HG02840 (cell line): ENCODE data around the gene KCNIP3.
"Not testable (repeated sequence)": the region's sequence is repeated elsewhere in the genome, so short reads cannot be mapped to it uniquely, and the experiment has no call there.

Experiments used
- ATAC-seq: cut with Tn5 transposase; IDR thresholded peaks from one replicate; pipeline ENCODE4 v1.9.1; 2021; ENCODE audit warnings: mild to moderate bottlenecking, moderate library complexity, moderate number of reproducible peaks; ENCODE audit not compliant: unreplicated experiment, low FRiP score

Gene KCNIP3

DNA sequence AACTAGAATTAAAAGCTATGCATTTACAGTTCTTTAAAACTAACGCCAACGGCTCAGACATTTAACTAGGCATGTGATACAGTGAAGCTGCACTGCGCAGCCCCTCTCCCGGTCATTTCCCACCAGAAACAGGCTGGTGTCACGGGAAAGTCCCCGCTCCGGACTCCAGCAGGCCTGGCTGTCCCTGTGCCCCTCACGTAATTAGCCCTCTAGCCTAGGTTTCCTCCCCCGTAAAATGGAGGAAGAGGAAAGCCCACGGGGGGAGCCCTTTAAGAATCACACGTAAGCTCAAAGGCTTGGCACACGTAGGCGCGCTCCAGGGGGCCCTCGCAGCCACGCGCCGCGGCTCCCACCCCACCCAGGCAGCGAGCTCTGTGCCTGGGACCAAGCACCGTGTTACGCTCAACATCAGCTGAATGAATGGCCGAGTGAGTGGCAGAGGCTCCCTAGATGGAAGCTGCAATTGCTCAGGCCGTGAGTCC is 48.0 kb downstream of the KCNIP3 start:
- no peak for ATAC-seq

GRCh38 chr2:95345563-95346230 is 48.5 kb downstream of the KCNIP3 start:
- ATAC-seq: peak; percentile 61

GRCh38 chr2:95346231-95346737 is 49.1 kb downstream of the KCNIP3 start:
- no peak for ATAC-seq

DNA sequence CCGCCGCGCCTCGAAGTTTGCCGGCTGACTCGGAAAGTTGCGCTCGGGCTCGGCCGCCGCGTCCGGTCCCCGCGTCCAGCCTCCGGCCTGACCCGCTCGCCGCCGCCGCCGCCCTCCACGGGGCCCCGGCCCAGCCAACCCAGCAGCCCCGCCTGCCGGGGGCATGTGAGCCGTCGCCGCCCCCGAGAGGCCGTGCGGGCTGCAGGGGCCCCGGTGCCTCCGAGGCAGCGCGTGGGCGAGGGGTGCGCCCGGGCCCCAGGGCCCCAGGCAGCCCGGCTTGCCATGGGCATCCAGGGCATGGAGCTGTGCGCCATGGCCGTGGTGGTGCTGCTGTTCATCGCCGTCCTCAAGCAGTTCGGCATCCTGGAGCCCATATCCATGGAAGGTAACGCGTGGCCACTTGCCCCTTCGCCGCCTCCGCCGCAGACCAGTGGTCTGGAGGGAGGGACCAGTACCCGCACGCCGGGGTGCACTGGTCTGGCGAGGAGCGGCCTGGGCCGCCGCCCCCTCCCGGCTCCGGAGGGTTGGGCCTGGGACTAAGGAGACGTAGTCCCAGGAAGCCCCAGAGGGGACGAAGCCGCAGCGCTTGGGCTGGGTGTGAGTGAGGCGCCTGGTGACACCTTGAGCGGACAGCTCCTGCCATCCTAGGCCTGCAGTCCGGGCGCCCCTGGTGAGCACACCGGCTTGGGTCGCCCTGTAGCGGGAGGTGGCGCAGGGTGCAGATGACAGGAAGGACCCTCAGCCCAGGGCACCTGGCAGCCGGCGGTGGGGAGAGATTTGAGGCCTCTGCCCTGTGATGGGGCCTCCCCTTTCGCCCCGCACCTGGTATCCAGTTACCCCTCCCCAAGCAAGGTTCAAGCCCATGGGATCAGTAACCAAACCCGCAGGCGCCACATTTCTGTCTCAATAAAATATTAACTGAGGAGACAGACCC is 49.9 kb downstream of the KCNIP3 start:
- no peak for ATAC-seq

DNA sequence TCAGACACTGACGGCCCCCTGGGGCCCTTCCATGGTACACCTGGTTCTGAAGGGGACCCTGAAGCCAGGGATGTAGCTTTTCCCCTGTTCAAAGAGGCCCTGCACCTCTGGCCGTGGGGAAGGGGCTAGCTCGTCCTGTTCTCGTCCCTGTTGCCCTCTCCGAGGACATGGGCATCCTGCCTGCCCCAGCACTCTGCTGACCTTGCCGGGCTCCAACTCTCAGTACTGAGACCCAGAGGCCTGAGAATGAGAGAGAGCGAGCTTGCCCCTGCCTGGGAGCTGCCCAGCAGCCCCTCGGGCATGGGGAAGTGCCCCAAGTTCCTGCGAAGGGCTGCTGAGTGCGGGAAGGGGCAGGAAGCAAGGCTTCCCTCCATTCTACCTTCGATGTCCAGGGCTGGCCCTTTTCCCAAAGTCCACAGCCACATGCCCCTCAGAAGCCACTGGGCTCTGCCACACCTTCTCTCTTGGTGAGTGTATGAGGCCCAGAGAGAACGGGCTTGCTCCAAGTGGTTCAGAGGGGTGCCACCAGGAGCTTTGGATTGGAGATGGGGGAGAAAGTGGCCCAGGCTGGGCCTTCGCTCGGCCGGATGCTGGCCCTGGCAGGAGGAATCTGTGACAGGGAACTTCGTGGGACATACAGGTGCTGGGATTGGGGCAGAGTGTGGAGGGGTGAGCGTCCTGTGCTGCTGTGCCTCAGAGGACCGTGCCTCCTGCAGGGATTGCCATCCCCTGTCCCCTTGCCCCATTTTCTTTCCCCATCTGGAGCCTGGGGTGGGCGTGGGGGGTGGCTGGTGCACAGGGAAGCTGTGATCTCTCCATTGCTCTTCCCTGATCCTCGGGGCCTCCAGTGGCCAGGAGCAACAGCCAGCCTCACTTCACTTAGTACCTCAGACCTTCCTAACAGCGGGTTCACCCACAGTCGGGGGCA is 50.8 kb downstream of the KCNIP3 start:
- no peak for ATAC-seq

- no peak for ATAC-seq
These were observed 51.7 kb downstream of the KCNIP3 start for GRCh38 chr2:95348609-95349567.

- ATAC-seq: no peak
These were observed 52.6 kb downstream of the KCNIP3 start for GRCh38 chr2:95349568-95350322.

DNA sequence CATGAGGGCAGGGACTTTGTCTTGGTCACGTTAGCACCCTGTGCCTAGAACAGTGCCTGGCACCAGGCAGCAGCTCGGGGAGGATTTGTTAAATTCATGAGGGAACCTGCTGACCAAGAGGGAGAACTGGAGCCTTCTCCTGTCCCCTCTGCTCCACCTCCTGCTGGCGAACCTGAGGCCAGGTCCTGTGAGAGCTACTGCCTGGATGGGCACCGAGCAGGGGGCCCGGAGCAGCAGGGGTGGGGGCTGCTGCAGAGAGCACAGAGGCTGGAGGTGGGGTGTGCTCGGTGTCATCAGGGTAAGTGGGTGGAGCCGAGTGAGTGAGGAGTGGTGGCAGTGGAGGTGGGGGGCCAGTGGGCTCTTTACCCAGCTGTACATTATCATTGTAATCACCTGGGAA is 53.2 kb downstream of the KCNIP3 start:
- no peak for ATAC-seq

DNA sequence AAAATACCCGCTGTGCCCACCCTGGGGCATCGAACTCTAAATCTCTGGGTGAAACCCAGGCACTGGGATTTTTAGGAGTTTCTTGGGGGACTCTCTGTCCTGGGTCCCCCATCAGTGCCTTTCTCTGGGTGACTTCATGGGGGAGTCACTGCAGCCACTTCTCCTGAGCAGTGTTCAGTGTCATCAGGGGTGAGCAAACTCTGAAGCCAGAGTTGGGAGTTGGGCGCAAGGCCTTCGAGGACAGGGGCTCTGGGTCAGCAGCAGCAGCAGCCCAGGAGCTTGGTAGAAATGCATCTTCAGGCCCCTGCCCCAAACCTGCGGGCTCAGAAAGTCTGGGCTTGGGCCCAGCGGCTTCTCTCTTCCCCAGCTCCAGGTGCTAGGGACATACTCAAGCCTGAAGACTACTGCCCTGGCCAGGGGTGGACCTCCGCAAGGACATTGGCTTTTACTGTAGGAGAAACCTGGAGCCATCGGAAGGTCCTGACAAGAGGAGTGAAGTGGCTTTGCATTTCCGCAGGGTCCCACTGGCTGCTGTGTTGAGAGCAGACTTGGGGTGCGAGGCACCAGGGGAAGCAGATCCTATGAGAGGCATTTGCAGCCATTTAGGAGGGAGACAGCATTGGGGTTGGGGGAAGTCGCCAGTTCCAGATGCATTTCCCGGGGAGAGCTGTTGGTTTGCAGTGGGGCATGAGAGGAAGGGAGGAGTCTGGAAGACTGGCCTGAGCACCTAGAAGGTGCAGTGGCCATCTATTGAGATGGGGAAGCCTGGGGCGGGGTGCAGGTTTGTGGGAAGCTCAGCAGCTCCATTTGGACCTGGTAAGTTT is 53.8 kb downstream of the KCNIP3 start:
- ATAC-seq: no peak

DNA sequence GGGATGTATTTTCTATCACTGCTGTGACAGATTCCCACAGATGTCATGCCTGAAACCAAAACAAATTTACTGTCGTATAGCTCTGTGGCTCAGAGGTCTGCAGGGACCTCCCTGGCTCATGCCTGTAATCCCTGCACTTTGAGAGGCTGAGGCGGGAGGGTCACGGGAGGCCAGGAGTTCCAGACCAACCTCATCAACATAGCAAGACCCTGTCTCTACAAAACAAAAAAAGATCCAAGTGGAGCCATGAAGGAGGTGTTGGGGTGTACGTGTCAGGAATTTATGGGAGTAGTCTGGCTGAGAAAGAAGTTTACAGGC is 54.4 kb downstream of the KCNIP3 start:
- no peak for ATAC-seq

- no peak for ATAC-seq
These were observed 55.3 kb downstream of the KCNIP3 start for GRCh38 chr2:95352310-95353054.

DNA sequence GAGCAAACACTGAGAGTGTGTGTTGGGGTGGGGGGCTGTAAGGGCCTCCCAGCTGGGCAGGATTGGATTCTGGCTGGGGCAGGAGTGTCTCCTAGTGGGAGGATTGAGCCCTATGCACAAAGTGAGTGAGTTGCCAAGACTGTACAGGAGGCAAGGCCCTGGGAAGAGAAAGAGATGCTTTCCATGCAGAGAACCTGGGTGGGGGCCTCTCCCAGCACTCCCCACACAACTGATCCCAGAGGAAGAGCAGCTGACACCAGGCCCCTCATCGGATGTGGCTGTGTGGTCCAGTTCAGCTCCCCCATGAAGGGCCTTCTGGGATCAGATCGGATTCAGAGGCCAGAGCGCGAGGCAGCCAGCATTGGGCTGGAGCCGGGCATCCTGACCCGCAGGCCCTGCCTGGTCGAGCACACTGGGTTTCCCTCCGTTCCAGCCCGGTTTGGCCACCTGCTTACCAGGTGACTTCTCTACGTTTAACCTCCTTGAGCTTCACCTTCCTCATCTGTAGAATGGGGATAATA is 56.0 kb downstream of the KCNIP3 start:
- ATAC-seq: no peak

GRCh38 chr2:95353613-95354468 is 56.7 kb downstream of the KCNIP3 start:
- no peak for ATAC-seq

DNA sequence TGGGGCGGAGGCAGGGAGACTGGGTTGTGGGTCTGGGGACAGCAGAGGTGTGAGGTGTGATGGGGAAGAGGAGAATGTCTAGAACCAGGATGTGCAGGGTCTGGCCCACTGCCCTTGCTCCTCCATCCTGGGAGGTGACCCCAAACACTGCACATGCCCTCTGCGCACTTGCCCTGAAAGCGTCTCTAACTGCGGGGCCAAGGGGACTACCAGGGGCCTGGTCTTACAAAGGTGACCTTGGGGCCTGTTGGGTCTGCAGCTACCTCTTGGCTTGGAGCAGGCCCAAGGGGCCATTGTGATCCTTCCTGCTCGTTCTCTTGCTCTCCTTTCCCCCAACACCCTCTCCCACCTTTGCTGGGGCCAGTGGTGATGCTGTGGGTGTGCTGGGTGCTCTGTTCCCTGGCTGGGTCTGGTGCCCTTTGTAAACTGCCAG is 57.3 kb downstream of the KCNIP3 start:
- no peak for ATAC-seq

GRCh38 chr2:95354925-95355324 is 57.8 kb downstream of the KCNIP3 start:
- no peak for ATAC-seq

DNA sequence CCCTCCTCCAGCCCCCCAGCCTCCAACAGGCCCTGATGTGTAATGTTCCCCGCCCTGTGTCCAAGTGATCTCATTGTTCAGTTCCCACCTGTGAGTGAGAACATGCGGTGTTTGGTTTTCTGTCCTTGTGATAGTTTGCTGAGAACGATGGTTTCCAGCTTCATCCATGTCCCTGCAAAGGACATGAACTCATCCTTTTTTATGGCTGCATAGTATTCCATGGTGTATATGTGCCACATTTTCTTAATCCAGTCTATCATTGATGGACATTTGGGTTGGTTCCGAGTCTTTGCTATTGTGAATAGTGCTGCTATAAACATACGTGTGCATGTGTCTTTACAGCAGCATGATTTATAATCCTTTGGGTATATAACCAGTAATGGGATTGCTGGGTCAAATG is 58.3 kb downstream of the KCNIP3 start:
- not testable (repeated sequence) for ATAC-seq
